A549 (cell line): ENCODE measurements around the gene LSM8.

Experiments used
- BCL3 ChIP-seq: fragments of >200 bp; sonication (Bioruptor Twin); formaldehyde crosslinking; IDR thresholded peaks from 3 replicates; pipeline ENCODE4 v1.6.1; 2016
- CBX8 ChIP-seq: fragments of 200-600 bp; sonication (generic); IDR thresholded peaks from 2 replicates; pipeline ENCODE4 v1.6.1; 2016
- CTCF ChIP-seq: fragments of >200 bp; sonication (Bioruptor Twin); formaldehyde crosslinking; IDR thresholded peaks from 3 replicates; pipeline ENCODE4 v1.5.1; 2016
- EHMT2 ChIP-seq: fragments of 200-600 bp; sonication (generic); IDR thresholded peaks from 2 replicates; pipeline ENCODE4 v1.6.1; 2016; ENCODE audit warnings: antibody characterized with exemption, low read depth, mild to moderate bottlenecking, moderate library complexity
- ESRRA ChIP-seq: fragments of 150-350 bp; IDR thresholded peaks from 2 replicates; pipeline ENCODE4 v1.6.1; 2014; ENCODE audit warnings: mild to moderate bottlenecking, low read length, borderline replicate concordance
- HDAC2 ChIP-seq: fragments of 200-600 bp; sonication (generic); IDR thresholded peaks from 2 replicates; pipeline ENCODE4 v1.6.1; 2016
- HOXB13 ChIP-seq: fragments of 250-450 bp; sonication (Bioruptor Pico); IDR thresholded peaks from 2 replicates; pipeline ENCODE4 v1.5.0; 2020; ENCODE audit warnings: low read depth, mild to moderate bottlenecking, moderate library complexity
- MYC ChIP-seq: IDR thresholded peaks from 2 replicates; pipeline ENCODE4 v1.6.1; 2012; ENCODE audit warnings: mild to moderate bottlenecking, inconsistent platforms, low read length, improper control_type of control experiment, borderline replicate concordance
- RFX5 ChIP-seq: fragments of 450-650 bp; IDR thresholded peaks from 2 replicates; pipeline ENCODE4 v1.7.1; 2014; ENCODE audit warnings: antibody characterized with exemption, mild to moderate bottlenecking, moderate library complexity
- ZSCAN20 ChIP-seq: fragments of 250-450 bp; sonication (Bioruptor Pico); IDR thresholded peaks from 2 replicates; pipeline ENCODE4 v1.8.0; 2022; ENCODE audit warnings: mild to moderate bottlenecking, moderate library complexity

- TF ChIP-seq BCL3 (no peak), CTCF (no peak), ESRRA (no peak), EHMT2 (no peak), HOXB13 (CRISPR knock-in tag) (no peak), CBX8 (no peak), HDAC2 (no peak), RFX5 (no peak), MYC (no peak), ZSCAN20 (no peak)
These were observed 38.6 kb downstream of the LSM8 start for GRCh38 chr7:118222591-118222990.
